Adrenal gland (tissue), 5 donors: ENCODE data around the gene NSG1.

Experiments
- CTCF ChIP-seq, 6 experiments: fragments of 450-650 bp in 4 of 6; fragments of 200-600 bp in 2 of 6; sonication (generic) in 1 of 6; IDR thresholded peaks; 1 replicate in 5 of 6; 2 replicates in 1 of 6; pipeline versions ENCODE4 v1.5.1 to v1.8.0; 2016 to 2021; ENCODE audit warnings: antibody characterized with exemption in 6 of 6, mild to moderate bottlenecking in 2 of 6, moderate library complexity in 1 of 6
- POLR2A ChIP-seq, 2 donors: fragments of 450-650 bp; IDR thresholded peaks; one replicate each; pipeline ENCODE4 v1.6.1; 2017; ENCODE audit warnings: antibody characterized with exemption in 2 of 2, mild to moderate bottlenecking in 2 of 2, moderate library complexity in 1 of 2
- donor health status: DM: no; HTN: no; CAD: no.

GRCh38 chr4:4462970-4463369 lies 76.1 kb downstream of the NSG1 start:
- TF ChIP-seq CTCF (IDR thresholded peaks at IDR 0.05), result no peak
- no peak for TF ChIP-seq POLR2A (IDR thresholded peaks at IDR 0.05)
